A549 treated with GW870086 at 1 μM for 4 hours (cell line): Measurements from ENCODE around the gene ZSCAN26. TPM values are rescaled to one million over a fixed set of nuclear protein-coding genes. Genes with fewer than 3 reads are reported as not detected.

Source experiments
- total RNA-seq: library from RNA; stranded (reverse); fragments of 200-300 nt; extraction: Qiagen RNA extraction; gene quantifications from 5 replicates; pipeline ENCODE4 v1.2.3, GENCODE V29; 2022; ENCODE audit warnings: low read depth

The ZSCAN26 gene
- 4.0 to 6.0 TPM (median 5.7 TPM) in 5 replicates for total RNA-seq

DNA sequence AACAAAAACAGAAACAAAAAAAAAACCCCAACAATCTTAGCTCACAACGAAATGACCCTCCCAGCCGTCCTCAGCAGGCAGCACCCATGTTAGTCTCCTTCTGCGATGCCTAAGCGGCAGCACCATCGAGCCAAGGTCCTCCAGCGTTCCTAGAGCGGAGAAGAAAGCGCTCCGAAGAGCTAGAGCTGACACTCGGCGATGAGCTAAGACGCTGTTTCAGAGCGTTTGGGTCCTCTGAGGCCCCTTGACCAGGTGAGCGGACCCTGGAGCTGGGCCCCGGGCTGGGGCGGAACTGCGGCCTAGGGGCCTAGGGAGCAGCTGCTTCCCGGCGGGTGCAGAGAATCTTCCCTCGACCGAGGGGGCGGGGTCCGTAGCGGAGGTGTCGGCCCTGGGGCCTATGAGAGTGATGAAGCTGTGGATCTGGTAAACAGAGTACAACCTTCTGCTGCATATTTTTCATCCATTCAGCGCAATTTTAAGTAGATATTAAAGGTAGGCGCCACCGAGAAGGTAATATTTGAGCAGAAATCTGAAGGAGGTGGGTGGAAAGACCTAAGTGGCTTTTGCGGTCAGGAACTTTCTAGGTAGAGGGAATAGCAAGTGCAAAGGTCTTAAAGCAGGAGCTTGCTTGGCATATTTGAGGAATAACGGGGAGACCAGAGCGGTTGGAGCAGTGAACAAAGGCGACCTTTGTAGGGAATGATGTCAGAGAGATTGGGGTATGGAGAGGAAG is at the start of gene ZSCAN26:
TSS of gene ZSCAN26 (plus strand) at position 182 of the 733 bp plus-strand sequence. CDS start 4,777 bp downstream, outside the sequence.

DNA sequence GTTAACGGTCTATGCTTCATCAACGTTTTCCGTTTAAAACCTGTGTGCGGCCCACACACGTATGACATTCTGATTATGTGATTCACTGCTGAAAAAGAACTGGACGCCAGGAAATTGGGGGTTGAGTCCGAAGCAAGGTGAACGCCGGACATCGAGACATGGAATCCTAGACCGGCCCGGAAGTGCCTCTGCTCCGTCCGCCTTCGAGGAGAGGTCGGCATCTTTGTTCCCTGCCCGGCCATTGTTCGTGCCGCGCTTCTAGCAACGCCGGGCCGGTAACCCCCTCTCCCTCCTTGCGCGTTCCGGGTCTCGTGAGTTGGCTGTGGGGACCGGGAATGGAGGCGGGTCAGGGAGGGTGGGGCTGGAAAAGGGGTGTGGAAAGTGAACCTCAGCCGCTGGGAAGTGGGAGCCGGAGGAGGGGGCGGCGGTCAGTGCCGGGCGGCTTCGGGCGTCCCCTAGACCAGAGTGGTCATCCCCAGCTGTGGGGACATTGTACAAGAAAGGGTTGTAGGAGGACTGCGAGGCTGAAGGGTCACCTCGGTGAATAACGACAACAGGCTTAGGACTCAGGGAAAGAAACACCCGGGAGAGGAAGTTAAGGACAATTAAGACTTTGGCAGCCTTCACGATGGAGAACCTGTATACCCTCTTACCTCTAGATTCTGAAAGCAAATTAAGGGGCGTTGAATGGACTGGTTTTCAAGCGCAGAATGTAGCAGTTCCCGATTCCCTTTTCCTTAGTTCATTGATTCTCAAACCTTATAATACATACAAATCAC is 41.7 kb upstream of the ZSCAN26 start, which contains the start of gene ZSCAN9:
TSS of gene ZSCAN9 (plus strand) at position 220 of the 779 bp plus-strand sequence. CDS start 1,810 bp downstream, outside the sequence.

DNA sequence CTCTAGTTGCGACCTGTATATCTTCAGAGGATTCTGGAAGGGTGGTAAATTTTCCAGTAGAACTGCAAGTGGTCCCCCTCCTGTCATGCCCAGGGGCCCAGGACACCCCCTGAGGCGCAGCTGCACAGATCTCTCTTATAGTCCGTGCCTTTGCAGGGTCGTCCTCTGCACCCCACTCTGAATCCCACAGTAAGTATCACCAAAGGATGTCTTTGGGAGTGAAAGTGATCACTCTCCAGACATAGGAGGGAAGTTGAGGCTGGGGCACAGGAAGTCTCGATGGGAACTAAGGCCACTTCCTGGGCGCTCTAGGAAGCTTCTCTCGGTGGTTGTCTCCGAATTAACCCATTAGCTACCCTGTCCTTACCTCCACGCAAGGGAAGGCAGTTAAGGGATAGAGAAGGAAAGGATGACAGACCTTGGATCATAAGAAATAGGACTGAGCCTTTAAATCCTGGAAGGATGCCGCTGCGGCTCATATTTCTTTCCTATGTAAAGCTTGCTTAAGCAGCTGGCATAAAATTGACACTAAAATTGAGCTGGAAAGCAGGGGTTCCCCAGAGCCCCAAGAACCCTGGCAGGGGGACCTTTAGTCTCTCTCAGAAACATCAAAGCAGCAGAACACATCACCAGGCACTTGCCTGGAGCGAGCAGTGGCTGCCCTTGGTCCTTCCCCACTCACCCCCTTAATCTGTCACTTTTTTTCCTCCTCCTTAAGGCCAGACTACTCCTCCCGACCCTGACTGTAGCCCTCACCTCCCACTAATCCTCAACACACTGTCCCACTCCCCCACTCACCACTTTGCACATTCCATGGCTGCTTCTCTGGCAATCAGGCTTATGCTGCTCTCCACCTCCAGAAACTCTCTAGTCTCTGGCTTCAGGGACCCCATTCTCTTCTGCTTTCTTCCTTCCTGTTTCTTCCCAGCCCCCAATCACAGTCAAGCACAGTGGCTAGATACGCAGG is 14.7 kb upstream of the ZSCAN26 start, which contains the start of gene ZKSCAN4:
TSS of gene ZKSCAN4 (minus strand) at position 261 of the 967 bp plus-strand sequence. CDS start 289 bp downstream, outside the sequence.

DNA sequence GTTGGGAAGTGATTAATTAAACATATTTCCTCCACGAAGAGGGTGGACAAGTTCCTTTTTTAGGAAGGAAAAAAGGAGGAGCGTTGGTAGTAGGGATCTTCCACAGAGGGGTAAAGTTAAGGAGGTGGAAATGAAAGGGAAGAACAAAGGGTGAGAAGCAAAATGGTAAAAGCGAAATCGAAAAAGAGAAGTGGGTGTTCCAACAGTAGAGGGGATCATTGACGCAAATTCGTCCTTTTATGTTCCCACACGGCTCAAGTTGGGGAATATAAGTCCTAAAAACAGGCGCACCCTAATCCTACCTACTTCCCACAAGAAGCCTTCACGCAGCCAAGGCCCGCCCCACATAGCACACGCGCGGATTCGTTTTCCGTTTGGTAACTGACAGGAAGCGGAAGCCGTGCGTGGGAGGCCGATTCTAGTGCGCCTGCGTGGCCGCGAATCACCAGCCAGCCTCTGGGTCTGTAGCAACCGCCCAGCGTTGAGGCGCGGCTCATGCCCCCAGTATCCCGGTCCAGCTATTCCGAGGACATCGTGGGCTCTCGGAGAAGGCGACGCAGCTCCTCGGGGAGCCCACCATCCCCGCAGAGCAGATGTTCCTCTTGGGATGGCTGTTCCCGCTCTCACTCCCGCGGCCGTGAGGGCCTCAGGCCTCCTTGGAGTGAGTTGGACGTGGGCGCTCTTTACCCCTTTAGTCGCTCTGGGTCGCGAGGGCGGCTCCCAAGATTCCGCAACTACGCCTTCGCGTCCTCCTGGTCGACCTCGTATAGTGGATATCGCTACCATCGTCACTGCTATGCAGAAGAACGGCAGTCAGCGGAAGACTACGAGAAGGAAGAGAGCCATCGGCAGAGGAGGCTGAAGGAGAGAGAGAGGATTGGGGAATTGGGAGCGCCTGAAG is 7.8 kb upstream of the ZSCAN26 start, which contains the start of gene NKAPL:
TSS of gene NKAPL (plus strand) at position 421 of the 901 bp plus-strand sequence. CDS start at position 496, 75 bp downstream.

DNA sequence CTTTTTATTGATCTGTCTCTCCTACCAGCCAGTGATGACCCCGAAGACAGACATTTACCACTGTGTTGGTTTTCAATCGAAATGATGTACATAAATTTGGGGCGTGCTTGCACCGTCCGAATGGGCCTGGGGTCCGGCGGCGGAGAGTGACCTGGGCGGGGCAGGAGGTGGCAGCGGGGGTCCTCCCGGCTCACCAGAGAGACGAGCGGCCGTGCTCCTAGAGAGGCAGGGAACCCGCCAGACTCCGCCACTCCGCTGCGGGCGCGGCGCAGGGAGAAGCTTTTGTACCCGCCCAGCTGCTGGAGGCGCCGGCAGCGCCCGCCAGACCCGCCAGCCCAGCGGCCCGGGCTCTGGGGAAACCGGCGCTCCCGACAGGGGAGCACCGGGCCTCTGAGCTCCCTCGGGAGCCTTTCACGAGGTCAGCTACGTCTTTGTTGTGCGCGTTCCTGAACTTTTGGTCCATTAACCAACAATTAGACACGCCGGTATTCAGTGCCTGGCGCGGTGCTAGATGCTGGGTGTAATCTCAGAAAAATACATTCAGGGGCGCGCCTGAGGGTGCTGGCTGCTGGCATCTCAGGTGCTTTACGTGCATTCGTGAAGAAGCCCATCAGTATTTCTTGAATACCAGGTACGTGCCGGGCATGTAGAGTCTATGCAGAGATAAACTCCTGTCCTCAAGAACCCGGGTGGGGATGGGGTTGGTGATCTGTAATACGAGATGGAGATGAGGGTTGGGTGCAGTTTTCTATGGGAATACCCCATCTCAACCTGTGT is 14.5 kb downstream of the ZSCAN26 start, which contains the start of gene PGBD1:
TSS of gene PGBD1 (plus strand) at position 285 of the 777 bp plus-strand sequence. CDS start 2,242 bp downstream, outside the sequence.

Other genes with a start within 250 kb of the ZSCAN26 start
- 0.67 to 0.97 TPM (median 0.90 TPM) in 5 replicates for gene ZNF165, start 186.6 kb upstream of the ZSCAN26 start, total RNA-seq
- 4.0 to 5.8 TPM (median 4.5 TPM) in 5 replicates for gene ZSCAN16, start 142.5 kb upstream of the ZSCAN26 start, total RNA-seq
- 2.7 to 5.8 TPM (median 5.4 TPM) in 5 replicates for gene ZKSCAN8, start 125.3 kb upstream of the ZSCAN26 start, total RNA-seq
- gene ZSCAN9, start 41.9 kb upstream of the ZSCAN26 start, total RNA-seq: 6.0 to 9.8 TPM (median 7.7 TPM) in 5 replicates
- 2.3 to 3.0 TPM (median 2.6 TPM) in 5 replicates for gene ZKSCAN4, start 14.9 kb upstream of the ZSCAN26 start, total RNA-seq
- not detected in 5 replicates for gene NKAPL, start 7.8 kb upstream of the ZSCAN26 start, total RNA-seq
- 4.6 to 5.1 TPM (median 5.0 TPM) in 5 replicates for gene PGBD1, start 14.4 kb downstream of the ZSCAN26 start, total RNA-seq
- gene ZSCAN31, start 69.0 kb downstream of the ZSCAN26 start, total RNA-seq: 1.6 to 2.5 TPM (median 2.0 TPM) in 5 replicates
- 1.4 to 2.1 TPM (median 2.1 TPM) in 5 replicates for gene ZKSCAN3, start 82.8 kb downstream of the ZSCAN26 start, total RNA-seq
- gene ZSCAN12, start 132.6 kb downstream of the ZSCAN26 start, total RNA-seq: 1.3 to 1.8 TPM (median 1.8 TPM) in 5 replicates
- not detected in 5 replicates for gene ZSCAN23, start 176.3 kb downstream of the ZSCAN26 start, total RNA-seq
- not detected in 5 replicates for gene GPX6, start 248.7 kb downstream of the ZSCAN26 start, total RNA-seq